ENCODE data around the gene USP21.

Gene USP21

DNA sequence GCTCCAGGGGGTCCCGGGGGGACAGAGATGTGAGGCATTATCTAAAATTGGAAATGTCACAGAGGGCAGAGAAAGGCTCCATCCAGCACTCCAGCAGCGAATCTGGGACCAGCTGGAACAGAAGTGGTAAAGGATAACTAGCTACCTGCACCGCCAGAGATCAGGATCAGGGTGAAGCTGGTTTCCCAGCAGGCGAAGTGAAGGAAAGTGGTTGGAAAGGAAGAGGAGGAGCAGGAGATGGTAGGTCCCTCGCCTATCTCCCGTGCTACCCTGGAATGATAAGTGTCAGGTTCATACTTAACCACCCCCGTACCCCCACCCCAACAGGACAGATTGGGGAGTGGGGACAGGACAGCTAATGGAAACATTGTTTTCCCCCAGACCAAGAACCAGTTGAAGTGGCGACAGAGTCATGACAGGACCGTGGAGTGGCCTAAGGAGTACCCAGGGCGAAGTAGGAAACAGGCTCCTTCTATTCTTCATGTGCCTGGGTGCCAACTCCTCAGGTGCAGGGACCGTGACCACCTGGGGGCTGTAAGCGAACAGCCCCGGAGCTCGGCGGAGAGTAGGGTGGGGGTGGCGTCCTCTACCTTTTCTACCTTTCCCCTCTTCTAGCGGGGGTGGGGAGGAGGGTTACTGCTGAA lies 17.3 kb downstream of the USP21 start:
- DNase-seq (ENCODE audit: extremely low read depth, low read depth): no peak
- H3K4me3 ChIP-seq (replicated peaks; ENCODE audit: low read depth, low read length): peak overlapping the region; percentile 81
- no peak for TF ChIP-seq CTCF (IDR thresholded peaks at IDR 0.05; ENCODE audit: low read depth, low read length, missing control alignments)

GRCh38 chr1:161177112-161177935 lies 18.0 kb downstream of the USP21 start, which contains the start of gene B4GALT3:
B4GALT3 (minus strand) TSS chr1:161177507; CDS start chr1:161176060, 1,447 bp downstream.
- TF ChIP-seq CTCF (IDR thresholded peaks at IDR 0.05; ENCODE audit: low read depth, low read length, missing control alignments): no peak
- no peak for DNase-seq (ENCODE audit: extremely low read depth, low read depth)
- peak within 1 kb of the TSS; percentile 81 for H3K4me3 ChIP-seq (replicated peaks; ENCODE audit: low read depth, low read length)

DNA sequence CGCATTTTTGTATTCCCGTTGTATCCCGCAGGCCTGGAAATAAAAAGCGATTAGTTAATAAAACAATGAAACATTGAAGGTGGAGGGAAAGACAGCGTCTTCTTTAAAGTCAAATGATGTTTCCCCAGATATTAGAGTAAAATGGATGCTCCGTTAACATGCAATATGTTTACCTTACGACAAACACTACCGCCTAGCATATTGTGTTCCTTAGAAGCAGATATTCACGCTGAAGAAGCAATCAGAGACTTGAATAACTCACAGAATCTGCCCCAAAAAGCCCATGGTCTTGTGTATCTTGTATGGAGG lies 18.6 kb downstream of the USP21 start:
- H3K4me3 ChIP-seq (replicated peaks; ENCODE audit: low read depth, low read length): peak overlapping the region; percentile 81
- DNase-seq (ENCODE audit: extremely low read depth, low read depth): no peak
- no peak for TF ChIP-seq CTCF (IDR thresholded peaks at IDR 0.05; ENCODE audit: low read depth, low read length, missing control alignments)

- no peak overlapping the region for H3K4me3 ChIP-seq (replicated peaks; ENCODE audit: low read depth, low read length)
- no peak for DNase-seq (ENCODE audit: extremely low read depth, low read depth)
- no peak for TF ChIP-seq CTCF (IDR thresholded peaks at IDR 0.05; ENCODE audit: low read depth, low read length, missing control alignments)
Observed at GRCh38 chr1:161179698-161180097, 20.4 kb downstream of the USP21 start.

GRCh38 chr1:161180639-161181038 lies 21.3 kb downstream of the USP21 start:
- peak; percentile 32 for TF ChIP-seq CTCF (IDR thresholded peaks at IDR 0.05; ENCODE audit: low read depth, low read length, missing control alignments)
- H3K4me3 ChIP-seq (replicated peaks; ENCODE audit: low read depth, low read length): no peak overlapping the region
- DNase-seq (ENCODE audit: extremely low read depth, low read depth): no peak

DNA sequence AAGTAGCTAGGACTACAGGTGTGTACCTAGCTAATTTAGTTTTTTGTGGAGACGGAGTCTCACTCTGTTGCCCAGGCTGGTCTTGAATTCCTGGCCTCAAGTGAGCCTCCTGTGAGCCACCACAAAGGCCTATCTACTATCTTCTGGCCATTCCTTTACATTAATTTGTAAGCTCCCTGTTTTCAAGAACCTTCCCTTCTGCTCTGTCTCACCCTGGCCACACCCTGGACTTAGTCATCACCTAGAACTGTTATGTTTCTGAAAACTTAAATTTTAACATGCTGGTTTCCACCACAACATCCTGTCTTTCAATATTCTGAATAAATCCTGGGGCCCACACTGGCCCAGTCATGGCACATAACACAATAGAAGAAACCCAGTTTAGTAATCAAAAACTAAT lies 22.9 kb downstream of the USP21 start:
- DNase-seq (ENCODE audit: extremely low read depth, low read depth): no peak
- H3K4me3 ChIP-seq (replicated peaks; ENCODE audit: low read depth, low read length): no peak overlapping the region
- no peak for TF ChIP-seq CTCF (IDR thresholded peaks at IDR 0.05; ENCODE audit: low read depth, low read length, missing control alignments)

All from HFF-Myc (cell line).